ENCODE results near the gene RCAN2.

The RCAN2 gene

DNA sequence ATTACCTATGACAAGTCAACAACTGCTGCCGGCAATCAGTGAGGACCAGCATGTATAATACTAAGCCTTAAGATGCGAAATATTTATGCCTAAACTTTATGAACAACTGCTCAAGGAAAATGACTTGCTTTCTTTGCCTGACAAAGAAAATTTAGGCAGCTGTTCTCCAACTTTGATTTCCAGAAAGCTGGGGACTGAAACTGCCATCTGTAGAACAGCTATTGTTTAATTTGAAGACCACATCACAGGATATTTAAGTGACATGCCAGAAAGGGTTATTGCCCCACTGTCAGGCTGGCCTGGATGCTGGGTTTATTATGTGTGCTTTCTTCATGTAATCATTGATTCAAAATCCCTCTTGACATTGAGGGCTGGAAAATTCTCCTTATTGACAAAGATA, 166.5 kb downstream of the RCAN2 start:
- no peak for DNase-seq (ENCODE audit: low read depth, low spot score)
- in situ Hi-C loops (cut with HindIII; ENCODE audit: low sequenced_read_pairs) = no loop called here
- H3K4me3 ChIP-seq (ENCODE audit: low read depth, low read length) = no peak overlapping the region
- TF ChIP-seq, protein P1, sequence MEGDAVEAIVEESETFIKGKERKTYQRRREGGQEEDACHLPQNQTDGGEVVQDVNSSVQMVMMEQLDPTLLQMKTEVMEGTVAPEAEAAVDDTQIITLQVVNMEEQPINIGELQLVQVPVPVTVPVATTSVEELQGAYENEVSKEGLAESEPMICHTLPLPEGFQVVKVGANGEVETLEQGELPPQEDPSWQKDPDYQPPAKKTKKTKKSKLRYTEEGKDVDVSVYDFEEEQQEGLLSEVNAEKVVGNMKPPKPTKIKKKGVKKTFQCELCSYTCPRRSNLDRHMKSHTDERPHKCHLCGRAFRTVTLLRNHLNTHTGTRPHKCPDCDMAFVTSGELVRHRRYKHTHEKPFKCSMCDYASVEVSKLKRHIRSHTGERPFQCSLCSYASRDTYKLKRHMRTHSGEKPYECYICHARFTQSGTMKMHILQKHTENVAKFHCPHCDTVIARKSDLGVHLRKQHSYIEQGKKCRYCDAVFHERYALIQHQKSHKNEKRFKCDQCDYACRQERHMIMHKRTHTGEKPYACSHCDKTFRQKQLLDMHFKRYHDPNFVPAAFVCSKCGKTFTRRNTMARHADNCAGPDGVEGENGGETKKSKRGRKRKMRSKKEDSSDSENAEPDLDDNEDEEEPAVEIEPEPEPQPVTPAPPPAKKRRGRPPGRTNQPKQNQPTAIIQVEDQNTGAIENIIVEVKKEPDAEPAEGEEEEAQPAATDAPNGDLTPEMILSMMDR (IDR thresholded peaks at IDR 0.05; ENCODE audit: low read depth, low read length) = no peak

DNA sequence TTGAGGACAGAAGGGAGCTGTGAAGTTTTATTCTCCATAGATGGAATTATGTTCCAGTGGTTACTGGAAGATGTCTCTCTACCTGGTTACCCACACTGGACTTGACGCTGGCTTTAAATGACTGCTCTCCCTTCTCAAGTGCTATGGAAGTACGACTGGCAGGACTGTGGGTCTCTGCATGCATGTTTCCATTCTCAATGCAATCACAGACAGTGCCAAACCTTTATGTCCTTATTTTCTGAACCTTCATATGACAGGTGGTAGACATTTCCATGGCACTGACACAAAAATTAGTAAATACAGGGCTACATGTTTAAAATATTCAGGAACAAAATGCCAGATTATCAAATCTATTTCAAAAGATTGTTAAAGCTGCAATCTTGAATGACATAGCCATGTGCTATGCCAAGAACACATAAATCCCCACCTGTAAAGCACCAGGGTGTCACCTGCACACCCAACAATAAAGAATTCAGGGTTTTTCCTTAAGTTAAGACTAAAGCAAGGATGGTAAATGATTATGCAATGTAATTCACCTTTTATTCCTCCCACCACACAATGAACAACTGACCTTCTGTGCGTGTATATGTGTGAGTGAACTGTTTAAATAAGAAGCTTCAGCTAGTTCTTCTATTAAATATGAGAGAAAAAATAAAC, 167.2 kb downstream of the RCAN2 start:
- no peak for DNase-seq (ENCODE audit: low read depth, low spot score)
- no peak overlapping the region for H3K4me3 ChIP-seq (ENCODE audit: low read depth, low read length)
- TF ChIP-seq, protein P1 (IDR thresholded peaks at IDR 0.05; ENCODE audit: low read depth, low read length) = no peak
- in situ Hi-C loops (cut with HindIII; ENCODE audit: low sequenced_read_pairs) = no loop called here

DNA sequence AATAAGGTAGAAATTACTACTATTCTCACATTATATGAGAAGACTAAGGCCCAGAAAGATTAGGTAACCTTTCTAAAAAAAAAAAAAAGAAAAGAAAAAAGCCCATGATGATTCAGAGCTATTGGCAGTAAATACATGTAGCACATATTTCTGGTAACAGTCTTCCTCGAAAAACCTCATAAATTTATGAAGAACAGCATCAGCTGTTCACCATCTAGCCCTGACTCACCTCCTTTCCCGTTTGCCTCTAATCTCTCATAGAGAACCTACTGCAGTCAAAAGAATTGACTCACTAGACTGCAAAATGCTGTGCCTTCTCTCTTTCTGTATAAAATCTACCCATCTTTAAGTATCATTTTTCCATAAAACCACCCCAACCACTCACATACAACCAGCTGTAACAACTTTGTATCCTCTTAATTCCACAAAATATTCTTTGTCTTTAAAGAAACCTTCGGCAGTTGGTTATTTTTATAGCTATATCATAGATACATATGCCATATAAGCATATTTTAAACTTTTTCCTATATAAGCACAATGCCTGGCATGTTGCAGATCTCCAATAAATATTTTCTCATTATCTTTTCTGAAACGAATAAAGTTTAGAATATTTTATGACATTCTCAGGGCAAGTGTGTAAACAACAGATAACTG, 167.8 kb downstream of the RCAN2 start:
- H3K4me3 ChIP-seq (ENCODE audit: low read depth, low read length) = no peak overlapping the region
- TF ChIP-seq, protein P1 (IDR thresholded peaks at IDR 0.05; ENCODE audit: low read depth, low read length) = no peak
- in situ Hi-C loops (cut with HindIII; ENCODE audit: low sequenced_read_pairs) = no loop called here
- DNase-seq (ENCODE audit: low read depth, low spot score) = peak; percentile 86

GRCh38 chr6:46320505-46320904, 170.7 kb downstream of the RCAN2 start:
- TF ChIP-seq, protein P1 (IDR thresholded peaks at IDR 0.05; ENCODE audit: low read depth, low read length) = no peak
- no peak for DNase-seq (ENCODE audit: low read depth, low spot score)
- no peak overlapping the region for H3K4me3 ChIP-seq (ENCODE audit: low read depth, low read length)
- in situ Hi-C loops (cut with HindIII; ENCODE audit: low sequenced_read_pairs) = no loop called here

- no peak for DNase-seq (ENCODE audit: low read depth, low spot score)
- TF ChIP-seq, protein P1 (IDR thresholded peaks at IDR 0.05; ENCODE audit: low read depth, low read length) = no peak
- H3K4me3 ChIP-seq (ENCODE audit: low read depth, low read length) = no peak overlapping the region
- in situ Hi-C loops (cut with HindIII; ENCODE audit: low sequenced_read_pairs) = no loop called here
These were observed 175.7 kb downstream of the RCAN2 start for GRCh38 chr6:46315589-46315988.

GRCh38 chr6:46312654-46313053, 178.6 kb downstream of the RCAN2 start:
- in situ Hi-C loops (cut with HindIII; ENCODE audit: low sequenced_read_pairs) = no loop called here
- TF ChIP-seq, protein P1 (IDR thresholded peaks at IDR 0.05; ENCODE audit: low read depth, low read length) = no peak
- H3K4me3 ChIP-seq (ENCODE audit: low read depth, low read length) = no peak overlapping the region

More at GRCh38 chr6:46312654-46313053, 178.6 kb downstream of the RCAN2 start:
- DNase-seq (ENCODE audit: low read depth, low spot score) = no peak

Data from astrocyte of the spinal cord (primary cell).